Posterior vena cava (tissue), 2 donors: ENCODE measurements around the gene EFHC2. TPM values are rescaled to one million over a fixed set of nuclear protein-coding genes. Genes with fewer than 3 reads are reported as not detected.
"Not testable (repeated sequence)": the region's sequence is repeated elsewhere in the genome, so short reads cannot be mapped to it uniquely, and the experiment has no call there.

Experiments used
- DNase-seq: peaks from one replicate; pipeline ENCODE4 v3.0.0-alpha.2; 2020; ENCODE audit warnings: low spot score
- intact Hi-C, 2 donors: fragments of 100-400 bp; cut with DNase I; formaldehyde crosslinking; loops; one replicate each; pipeline versions ENCODE4 v1.14.1 to v1.14.2; 2022 to 2023
- total RNA-seq, 2 donors: library from RNA; stranded (reverse); fragmentation: NEBNext Ultra II Directional; extraction: Animal tissue kit (Norgen Biotek cat#: 25700); gene quantifications; one replicate each; pipeline ENCODE4 v1.2.1, GENCODE V29; 2021
- donor health status: DM: yes; HTN: yes; CAD: no.
- donor health status: DM: yes; HTN: yes; CAD: no.

EFHC2 gene
- total RNA-seq, 2 donors from 2014 or later, result 1.4 to 3.0 TPM

- intact Hi-C loops, result no loop called here
- DNase-seq, result no peak
Measured at GRCh38 chrX:44305921-44306320, 37.6 kb downstream of the EFHC2 start.

- no peak for DNase-seq
- intact Hi-C loops, result no loop called here
Measured at GRCh38 chrX:44303119-44303518, 40.4 kb downstream of the EFHC2 start.

- intact Hi-C loops, result no loop called here
- no peak for DNase-seq
Measured at GRCh38 chrX:44299177-44299576, 44.3 kb downstream of the EFHC2 start.

GRCh38 chrX:44291468-44292092 lies 51.9 kb downstream of the EFHC2 start:
- DNase-seq, result no peak
- intact Hi-C loops, result no loop called here

- DNase-seq, result no peak
- intact Hi-C loops, result no loop called here
Measured at GRCh38 chrX:44290718-44291117, 52.8 kb downstream of the EFHC2 start.

- intact Hi-C loops, result no loop called here
- no peak for DNase-seq
Measured at GRCh38 chrX:44282753-44283152, 60.7 kb downstream of the EFHC2 start.

GRCh38 chrX:44280116-44280515 lies 63.4 kb downstream of the EFHC2 start:
- DNase-seq, result no peak
- intact Hi-C loops, result no loop called here

GRCh38 chrX:44274096-44274495 lies 69.4 kb downstream of the EFHC2 start:
- no peak for DNase-seq
- intact Hi-C loops, result no loop called here

- intact Hi-C loops, result no loop called here
- no peak for DNase-seq
Measured at GRCh38 chrX:44267861-44268260, 75.6 kb downstream of the EFHC2 start.

- intact Hi-C loops, result no loop called here
- DNase-seq, result no peak
Measured at GRCh38 chrX:44267116-44267515, 76.4 kb downstream of the EFHC2 start.

GRCh38 chrX:44265559-44265958 lies 77.9 kb downstream of the EFHC2 start:
- DNase-seq, result no peak
- intact Hi-C loops, result no loop called here

- no peak for DNase-seq
- intact Hi-C loops, result no loop called here
Measured at GRCh38 chrX:44264936-44265335, 78.5 kb downstream of the EFHC2 start.

- no peak for DNase-seq
- intact Hi-C loops, result no loop called here
Measured at GRCh38 chrX:44261286-44261685, 82.2 kb downstream of the EFHC2 start.

- DNase-seq, result no peak
- intact Hi-C loops, result no loop called here
Measured at GRCh38 chrX:44260609-44261008, 82.9 kb downstream of the EFHC2 start.

- DNase-seq, intact Hi-C loops: not testable (repeated sequence)
Measured at GRCh38 chrX:44255742-44256141, 87.7 kb downstream of the EFHC2 start.

- DNase-seq, result no peak
- intact Hi-C loops, result no loop called here
Measured at GRCh38 chrX:44253575-44253942, 89.9 kb downstream of the EFHC2 start.

- DNase-seq, result not testable (repeated sequence)
Measured at GRCh38 chrX:44252688-44253574, 90.5 kb downstream of the EFHC2 start.

GRCh38 chrX:44247468-44247867 lies 96.0 kb downstream of the EFHC2 start:
- intact Hi-C loops, result no loop called here

More at GRCh38 chrX:44252688-44253574, 90.5 kb downstream of the EFHC2 start:
- intact Hi-C loops, result not testable (repeated sequence)

GRCh38 chrX:44246826-44247225 lies 96.6 kb downstream of the EFHC2 start:
- intact Hi-C loops, result no loop called here

More at GRCh38 chrX:44247468-44247867, 96.0 kb downstream of the EFHC2 start:
- no peak for DNase-seq

GRCh38 chrX:44245733-44246132 lies 97.7 kb downstream of the EFHC2 start:
- DNase-seq, result no peak
- intact Hi-C loops, result no loop called here

More at GRCh38 chrX:44246826-44247225, 96.6 kb downstream of the EFHC2 start:
- DNase-seq, result no peak

GRCh38 chrX:44244008-44244407 lies 99.5 kb downstream of the EFHC2 start:
- intact Hi-C loops, result no loop called here
- DNase-seq, result no peak
